Measurements from ENCODE around the gene GLRX5.

The GLRX5 gene

GRCh38 chr14:95545515-95546168 is 10.8 kb downstream of the GLRX5 start:
- Histone ChIP-seq H3K27me3 (ENCODE audit: control insufficient read depth in 1 of 2, insufficient read depth in 2 of 2, low read length in 2 of 2) (no peaks in the 10 kb centered on the region), H3K36me3 (ENCODE audit: control insufficient read depth in 2 of 2, insufficient read depth in 2 of 2, low read length in 2 of 2) (peaks cover 2% of the 10 kb centered on the region in 2 donors), H3K9me3 (ENCODE audit: control insufficient read depth in 2 of 2, low read length in 2 of 2) (no peaks in the 10 kb centered on the region), H3K4me1 (ENCODE audit: control insufficient read depth, insufficient read depth, low read length) (no peaks in the 10 kb centered on the region), H3K4me3 (ENCODE audit: low read length in 2 of 2) (no peak overlapping the region), H3K9ac (ENCODE audit: low read length in 2 of 2) (no peak overlapping the region), H3K27ac (ENCODE audit: low read length) (no peak overlapping the region)

- Histone ChIP-seq H3K4me3 (ENCODE audit: low read length in 2 of 2) (no peak overlapping the region), H3K9me3 (ENCODE audit: control insufficient read depth in 2 of 2, low read length in 2 of 2) (no peaks in the 10 kb centered on the region), H3K36me3 (ENCODE audit: control insufficient read depth in 2 of 2, insufficient read depth in 2 of 2, low read length in 2 of 2) (peaks cover 2% of the 10 kb centered on the region in 2 donors), H3K9ac (ENCODE audit: low read length in 2 of 2) (no peak overlapping the region), H3K27me3 (ENCODE audit: control insufficient read depth in 1 of 2, insufficient read depth in 2 of 2, low read length in 2 of 2) (no peaks in the 10 kb centered on the region), H3K4me1 (ENCODE audit: control insufficient read depth, insufficient read depth, low read length) (no peaks in the 10 kb centered on the region), H3K27ac (ENCODE audit: low read length) (no peak overlapping the region)
Observed at GRCh38 chr14:95547272-95547625, 12.4 kb downstream of the GLRX5 start.

- Histone ChIP-seq H3K9ac (ENCODE audit: low read length in 2 of 2) (no peak overlapping the region), H3K4me1 (ENCODE audit: control insufficient read depth, insufficient read depth, low read length) (no peaks in the 10 kb centered on the region), H3K36me3 (ENCODE audit: control insufficient read depth in 2 of 2, insufficient read depth in 2 of 2, low read length in 2 of 2) (peaks cover 2% of the 10 kb centered on the region in 2 donors), H3K9me3 (ENCODE audit: control insufficient read depth in 2 of 2, low read length in 2 of 2) (no peaks in the 10 kb centered on the region), H3K27ac (ENCODE audit: low read length) (no peak overlapping the region), H3K4me3 (ENCODE audit: low read length in 2 of 2) (no peak overlapping the region), H3K27me3 (ENCODE audit: control insufficient read depth in 1 of 2, insufficient read depth in 2 of 2, low read length in 2 of 2) (no peaks in the 10 kb centered on the region)
Observed at GRCh38 chr14:95547626-95548327, 12.9 kb downstream of the GLRX5 start.

- Histone ChIP-seq H3K9me3 (ENCODE audit: control insufficient read depth in 2 of 2, low read length in 2 of 2) (no peaks in the 10 kb centered on the region), H3K27me3 (ENCODE audit: control insufficient read depth in 1 of 2, insufficient read depth in 2 of 2, low read length in 2 of 2) (no peaks in the 10 kb centered on the region), H3K4me1 (ENCODE audit: control insufficient read depth, insufficient read depth, low read length) (no peaks in the 10 kb centered on the region), H3K36me3 (ENCODE audit: control insufficient read depth in 2 of 2, insufficient read depth in 2 of 2, low read length in 2 of 2) (peaks cover 2% of the 10 kb centered on the region in 2 donors), H3K27ac (ENCODE audit: low read length) (no peak overlapping the region), H3K9ac (ENCODE audit: low read length in 2 of 2) (no peak overlapping the region), H3K4me3 (ENCODE audit: low read length in 2 of 2) (no peak overlapping the region)
Observed at GRCh38 chr14:95548328-95548929, 13.6 kb downstream of the GLRX5 start.

GRCh38 chr14:95549656-95550585 is 15.1 kb downstream of the GLRX5 start:
- H3K4me1 ChIP-seq (ENCODE audit: control insufficient read depth, insufficient read depth, low read length), result no peaks in the 10 kb centered on the region
- H3K9ac ChIP-seq (ENCODE audit: low read length in 2 of 2), result no peak overlapping the region
- peaks cover 0 to 2% of the 10 kb centered on the region in 2 donors for H3K36me3 ChIP-seq (ENCODE audit: control insufficient read depth in 2 of 2, insufficient read depth in 2 of 2, low read length in 2 of 2)
- no peaks in the 10 kb centered on the region for H3K27me3 ChIP-seq (ENCODE audit: control insufficient read depth in 1 of 2, insufficient read depth in 2 of 2, low read length in 2 of 2)
- H3K9me3 ChIP-seq (ENCODE audit: control insufficient read depth in 2 of 2, low read length in 2 of 2), result no peaks in the 10 kb centered on the region
- H3K27ac ChIP-seq (ENCODE audit: low read length), result no peak overlapping the region
- no peak overlapping the region for H3K4me3 ChIP-seq (ENCODE audit: low read length in 2 of 2)

- Histone ChIP-seq H3K27me3 (ENCODE audit: control insufficient read depth in 1 of 2, insufficient read depth in 2 of 2, low read length in 2 of 2) (no peaks in the 10 kb centered on the region), H3K4me3 (ENCODE audit: low read length in 2 of 2) (no peak overlapping the region), H3K36me3 (ENCODE audit: control insufficient read depth in 2 of 2, insufficient read depth in 2 of 2, low read length in 2 of 2) (peaks cover 0 to 2% of the 10 kb centered on the region in 2 donors), H3K4me1 (ENCODE audit: control insufficient read depth, insufficient read depth, low read length) (no peaks in the 10 kb centered on the region), H3K27ac (ENCODE audit: low read length) (no peak overlapping the region), H3K9ac (ENCODE audit: low read length in 2 of 2) (no peak overlapping the region), H3K9me3 (ENCODE audit: control insufficient read depth in 2 of 2, low read length in 2 of 2) (no peaks in the 10 kb centered on the region)
Observed at GRCh38 chr14:95551435-95551834, 16.6 kb downstream of the GLRX5 start.

- Histone ChIP-seq H3K9ac (ENCODE audit: low read length in 2 of 2) (no peak overlapping the region), H3K36me3 (ENCODE audit: control insufficient read depth in 2 of 2, insufficient read depth in 2 of 2, low read length in 2 of 2) (no peaks in the 10 kb centered on the region), H3K9me3 (ENCODE audit: control insufficient read depth in 2 of 2, low read length in 2 of 2) (no peaks in the 10 kb centered on the region), H3K27ac (ENCODE audit: low read length) (no peak overlapping the region), H3K4me1 (ENCODE audit: control insufficient read depth, insufficient read depth, low read length) (no peaks in the 10 kb centered on the region), H3K4me3 (ENCODE audit: low read length in 2 of 2) (no peak overlapping the region), H3K27me3 (ENCODE audit: control insufficient read depth in 1 of 2, insufficient read depth in 2 of 2, low read length in 2 of 2) (no peaks in the 10 kb centered on the region)
Observed at GRCh38 chr14:95553141-95553540, 18.3 kb downstream of the GLRX5 start.

GRCh38 chr14:95555053-95555452 is 20.2 kb downstream of the GLRX5 start:
- Histone ChIP-seq H3K27ac (ENCODE audit: low read length) (no peak overlapping the region), H3K27me3 (ENCODE audit: control insufficient read depth in 1 of 2, insufficient read depth in 2 of 2, low read length in 2 of 2) (no peaks in the 10 kb centered on the region), H3K9me3 (ENCODE audit: control insufficient read depth in 2 of 2, low read length in 2 of 2) (no peaks in the 10 kb centered on the region)

GRCh38 chr14:95557291-95557690 is 22.4 kb downstream of the GLRX5 start:
- Histone ChIP-seq H3K36me3 (ENCODE audit: control insufficient read depth in 2 of 2, insufficient read depth in 2 of 2, low read length in 2 of 2) (no peaks in the 10 kb centered on the region), H3K27me3 (ENCODE audit: control insufficient read depth in 1 of 2, insufficient read depth in 2 of 2, low read length in 2 of 2) (peaks cover 0 to 2% of the 10 kb centered on the region in 2 donors), H3K4me3 (ENCODE audit: low read length in 2 of 2) (no peak overlapping the region), H3K4me1 (ENCODE audit: control insufficient read depth, insufficient read depth, low read length) (peaks cover 3% of the 10 kb centered on the region), H3K9me3 (ENCODE audit: control insufficient read depth in 2 of 2, low read length in 2 of 2) (no peaks in the 10 kb centered on the region), H3K9ac (ENCODE audit: low read length in 2 of 2) (no peak overlapping the region), H3K27ac (ENCODE audit: low read length) (no peak overlapping the region)

More at GRCh38 chr14:95555053-95555452, 20.2 kb downstream of the GLRX5 start:
- no peaks in the 10 kb centered on the region for H3K36me3 ChIP-seq (ENCODE audit: control insufficient read depth in 2 of 2, insufficient read depth in 2 of 2, low read length in 2 of 2)
- no peak overlapping the region for H3K4me3 ChIP-seq (ENCODE audit: low read length in 2 of 2)
- H3K4me1 ChIP-seq (ENCODE audit: control insufficient read depth, insufficient read depth, low read length), result no peaks in the 10 kb centered on the region
- no peak overlapping the region for H3K9ac ChIP-seq (ENCODE audit: low read length in 2 of 2)

- Histone ChIP-seq H3K4me1 (ENCODE audit: control insufficient read depth, insufficient read depth, low read length) (peaks cover 3% of the 10 kb centered on the region), H3K9me3 (ENCODE audit: control insufficient read depth in 2 of 2, low read length in 2 of 2) (no peaks in the 10 kb centered on the region), H3K27ac (ENCODE audit: low read length) (no peak overlapping the region), H3K9ac (ENCODE audit: low read length in 2 of 2) (no peak overlapping the region), H3K4me3 (ENCODE audit: low read length in 2 of 2) (no peak overlapping the region), H3K27me3 (ENCODE audit: control insufficient read depth in 1 of 2, insufficient read depth in 2 of 2, low read length in 2 of 2) (peaks cover 0 to 2% of the 10 kb centered on the region in 2 donors), H3K36me3 (ENCODE audit: control insufficient read depth in 2 of 2, insufficient read depth in 2 of 2, low read length in 2 of 2) (no peaks in the 10 kb centered on the region)
Observed at GRCh38 chr14:95557832-95558231, 23.0 kb downstream of the GLRX5 start.
